Measurements from ENCODE around the gene PEX26.

DNA sequence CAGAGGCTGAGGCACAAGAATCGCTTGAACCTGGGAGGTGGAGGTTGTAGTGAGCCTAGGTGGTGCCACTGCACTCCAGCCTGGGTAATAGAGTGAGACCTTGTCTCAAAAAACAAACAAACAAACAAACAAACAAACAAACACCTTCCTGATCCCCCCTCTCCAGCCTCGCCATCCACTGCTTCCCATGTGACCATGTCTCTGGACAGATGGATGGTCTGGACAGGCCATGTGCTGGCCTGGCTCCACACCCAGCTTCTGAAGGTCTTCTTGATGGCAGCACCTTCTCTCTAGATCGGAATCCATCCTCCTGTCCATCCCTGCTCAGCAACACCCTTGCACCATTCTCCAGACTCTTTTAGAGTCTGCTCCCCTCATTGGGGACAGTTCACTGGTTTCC is 10.7 kb upstream of the PEX26 start:
- no peak for TF ChIP-seq CREB1 (CRISPR knock-in tag; IDR thresholded peaks at IDR 0.05; ENCODE audit: low read depth)
- TF ChIP-seq, protein P1, sequence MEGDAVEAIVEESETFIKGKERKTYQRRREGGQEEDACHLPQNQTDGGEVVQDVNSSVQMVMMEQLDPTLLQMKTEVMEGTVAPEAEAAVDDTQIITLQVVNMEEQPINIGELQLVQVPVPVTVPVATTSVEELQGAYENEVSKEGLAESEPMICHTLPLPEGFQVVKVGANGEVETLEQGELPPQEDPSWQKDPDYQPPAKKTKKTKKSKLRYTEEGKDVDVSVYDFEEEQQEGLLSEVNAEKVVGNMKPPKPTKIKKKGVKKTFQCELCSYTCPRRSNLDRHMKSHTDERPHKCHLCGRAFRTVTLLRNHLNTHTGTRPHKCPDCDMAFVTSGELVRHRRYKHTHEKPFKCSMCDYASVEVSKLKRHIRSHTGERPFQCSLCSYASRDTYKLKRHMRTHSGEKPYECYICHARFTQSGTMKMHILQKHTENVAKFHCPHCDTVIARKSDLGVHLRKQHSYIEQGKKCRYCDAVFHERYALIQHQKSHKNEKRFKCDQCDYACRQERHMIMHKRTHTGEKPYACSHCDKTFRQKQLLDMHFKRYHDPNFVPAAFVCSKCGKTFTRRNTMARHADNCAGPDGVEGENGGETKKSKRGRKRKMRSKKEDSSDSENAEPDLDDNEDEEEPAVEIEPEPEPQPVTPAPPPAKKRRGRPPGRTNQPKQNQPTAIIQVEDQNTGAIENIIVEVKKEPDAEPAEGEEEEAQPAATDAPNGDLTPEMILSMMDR (conservative IDR thresholded peaks at IDR 0.05; ENCODE audit: low read depth in 2 of 2) = no peak
- TF ChIP-seq EZH2 (IDR thresholded peaks at IDR 0.05; ENCODE audit: low read depth, unreplicated experiment) = no peak
- TF ChIP-seq POLR2AphosphoS5 (IDR thresholded peaks at IDR 0.05; ENCODE audit: low read depth) = no peak
- TF ChIP-seq, protein P2, sequence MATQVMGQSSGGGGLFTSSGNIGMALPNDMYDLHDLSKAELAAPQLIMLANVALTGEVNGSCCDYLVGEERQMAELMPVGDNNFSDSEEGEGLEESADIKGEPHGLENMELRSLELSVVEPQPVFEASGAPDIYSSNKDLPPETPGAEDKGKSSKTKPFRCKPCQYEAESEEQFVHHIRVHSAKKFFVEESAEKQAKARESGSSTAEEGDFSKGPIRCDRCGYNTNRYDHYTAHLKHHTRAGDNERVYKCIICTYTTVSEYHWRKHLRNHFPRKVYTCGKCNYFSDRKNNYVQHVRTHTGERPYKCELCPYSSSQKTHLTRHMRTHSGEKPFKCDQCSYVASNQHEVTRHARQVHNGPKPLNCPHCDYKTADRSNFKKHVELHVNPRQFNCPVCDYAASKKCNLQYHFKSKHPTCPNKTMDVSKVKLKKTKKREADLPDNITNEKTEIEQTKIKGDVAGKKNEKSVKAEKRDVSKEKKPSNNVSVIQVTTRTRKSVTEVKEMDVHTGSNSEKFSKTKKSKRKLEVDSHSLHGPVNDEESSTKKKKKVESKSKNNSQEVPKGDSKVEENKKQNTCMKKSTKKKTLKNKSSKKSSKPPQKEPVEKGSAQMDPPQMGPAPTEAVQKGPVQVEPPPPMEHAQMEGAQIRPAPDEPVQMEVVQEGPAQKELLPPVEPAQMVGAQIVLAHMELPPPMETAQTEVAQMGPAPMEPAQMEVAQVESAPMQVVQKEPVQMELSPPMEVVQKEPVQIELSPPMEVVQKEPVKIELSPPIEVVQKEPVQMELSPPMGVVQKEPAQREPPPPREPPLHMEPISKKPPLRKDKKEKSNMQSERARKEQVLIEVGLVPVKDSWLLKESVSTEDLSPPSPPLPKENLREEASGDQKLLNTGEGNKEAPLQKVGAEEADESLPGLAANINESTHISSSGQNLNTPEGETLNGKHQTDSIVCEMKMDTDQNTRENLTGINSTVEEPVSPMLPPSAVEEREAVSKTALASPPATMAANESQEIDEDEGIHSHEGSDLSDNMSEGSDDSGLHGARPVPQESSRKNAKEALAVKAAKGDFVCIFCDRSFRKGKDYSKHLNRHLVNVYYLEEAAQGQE (IDR thresholded peaks at IDR 0.05; ENCODE audit: unreplicated experiment) = no peak
- no peak for TF ChIP-seq EZH2phosphoT487 (IDR thresholded peaks at IDR 0.05; ENCODE audit: unreplicated experiment)
- no peak for TF ChIP-seq NANOG (IDR thresholded peaks at IDR 0.05; ENCODE audit: borderline replicate concordance)
- no peak for TF ChIP-seq ZNF331 (CRISPR knock-in tag; IDR thresholded peaks at IDR 0.05; ENCODE audit: low read depth)
- TF ChIP-seq STAT1 (IDR thresholded peaks at IDR 0.05; ENCODE audit: unreplicated experiment) = no peak
- TF ChIP-seq, protein P3, sequence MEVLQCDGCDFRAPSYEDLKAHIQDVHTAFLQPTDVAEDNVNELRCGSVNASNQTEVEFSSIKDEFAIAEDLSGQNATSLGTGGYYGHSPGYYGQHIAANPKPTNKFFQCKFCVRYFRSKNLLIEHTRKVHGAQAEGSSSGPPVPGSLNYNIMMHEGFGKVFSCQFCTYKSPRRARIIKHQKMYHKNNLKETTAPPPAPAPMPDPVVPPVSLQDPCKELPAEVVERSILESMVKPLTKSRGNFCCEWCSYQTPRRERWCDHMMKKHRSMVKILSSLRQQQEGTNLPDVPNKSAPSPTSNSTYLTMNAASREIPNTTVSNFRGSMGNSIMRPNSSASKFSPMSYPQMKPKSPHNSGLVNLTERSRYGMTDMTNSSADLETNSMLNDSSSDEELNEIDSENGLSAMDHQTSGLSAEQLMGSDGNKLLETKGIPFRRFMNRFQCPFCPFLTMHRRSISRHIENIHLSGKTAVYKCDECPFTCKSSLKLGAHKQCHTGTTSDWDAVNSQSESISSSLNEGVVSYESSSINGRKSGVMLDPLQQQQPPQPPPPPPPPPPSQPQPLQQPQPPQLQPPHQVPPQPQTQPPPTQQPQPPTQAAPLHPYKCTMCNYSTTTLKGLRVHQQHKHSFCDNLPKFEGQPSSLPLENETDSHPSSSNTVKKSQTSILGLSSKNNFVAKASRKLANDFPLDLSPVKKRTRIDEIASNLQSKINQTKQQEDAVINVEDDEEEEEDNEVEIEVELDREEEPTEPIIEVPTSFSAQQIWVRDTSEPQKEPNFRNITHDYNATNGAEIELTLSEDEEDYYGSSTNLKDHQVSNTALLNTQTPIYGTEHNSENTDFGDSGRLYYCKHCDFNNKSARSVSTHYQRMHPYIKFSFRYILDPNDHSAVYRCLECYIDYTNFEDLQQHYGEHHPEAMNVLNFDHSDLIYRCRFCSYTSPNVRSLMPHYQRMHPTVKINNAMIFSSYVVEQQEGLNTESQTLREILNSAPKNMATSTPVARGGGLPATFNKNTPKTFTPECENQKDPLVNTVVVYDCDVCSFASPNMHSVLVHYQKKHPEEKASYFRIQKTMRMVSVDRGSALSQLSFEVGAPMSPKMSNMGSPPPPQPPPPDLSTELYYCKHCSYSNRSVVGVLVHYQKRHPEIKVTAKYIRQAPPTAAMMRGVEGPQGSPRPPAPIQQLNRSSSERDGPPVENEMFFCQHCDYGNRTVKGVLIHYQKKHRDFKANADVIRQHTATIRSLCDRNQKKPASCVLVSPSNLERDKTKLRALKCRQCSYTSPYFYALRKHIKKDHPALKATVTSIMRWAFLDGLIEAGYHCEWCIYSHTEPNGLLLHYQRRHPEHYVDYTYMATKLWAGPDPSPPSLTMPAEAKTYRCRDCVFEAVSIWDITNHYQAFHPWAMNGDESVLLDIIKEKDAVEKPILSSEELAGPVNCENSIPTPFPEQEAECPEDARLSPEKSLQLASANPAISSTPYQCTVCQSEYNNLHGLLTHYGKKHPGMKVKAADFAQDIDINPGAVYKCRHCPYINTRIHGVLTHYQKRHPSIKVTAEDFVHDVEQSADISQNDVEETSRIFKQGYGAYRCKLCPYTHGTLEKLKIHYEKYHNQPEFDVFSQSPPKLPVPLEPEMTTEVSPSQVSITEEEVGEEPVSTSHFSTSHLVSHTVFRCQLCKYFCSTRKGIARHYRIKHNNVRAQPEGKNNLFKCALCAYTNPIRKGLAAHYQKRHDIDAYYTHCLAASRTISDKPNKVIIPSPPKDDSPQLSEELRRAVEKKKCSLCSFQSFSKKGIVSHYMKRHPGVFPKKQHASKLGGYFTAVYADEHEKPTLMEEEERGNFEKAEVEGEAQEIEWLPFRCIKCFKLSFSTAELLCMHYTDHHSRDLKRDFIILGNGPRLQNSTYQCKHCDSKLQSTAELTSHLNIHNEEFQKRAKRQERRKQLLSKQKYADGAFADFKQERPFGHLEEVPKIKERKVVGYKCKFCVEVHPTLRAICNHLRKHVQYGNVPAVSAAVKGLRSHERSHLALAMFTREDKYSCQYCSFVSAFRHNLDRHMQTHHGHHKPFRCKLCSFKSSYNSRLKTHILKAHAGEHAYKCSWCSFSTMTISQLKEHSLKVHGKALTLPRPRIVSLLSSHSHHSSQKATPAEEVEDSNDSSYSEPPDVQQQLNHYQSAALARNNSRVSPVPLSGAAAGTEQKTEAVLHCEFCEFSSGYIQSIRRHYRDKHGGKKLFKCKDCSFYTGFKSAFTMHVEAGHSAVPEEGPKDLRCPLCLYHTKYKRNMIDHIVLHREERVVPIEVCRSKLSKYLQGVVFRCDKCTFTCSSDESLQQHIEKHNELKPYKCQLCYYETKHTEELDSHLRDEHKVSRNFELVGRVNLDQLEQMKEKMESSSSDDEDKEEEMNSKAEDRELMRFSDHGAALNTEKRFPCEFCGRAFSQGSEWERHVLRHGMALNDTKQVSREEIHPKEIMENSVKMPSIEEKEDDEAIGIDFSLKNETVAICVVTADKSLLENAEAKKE (CRISPR knock-in tag; IDR thresholded peaks at IDR 0.05) = no peak
- TF ChIP-seq JUNB (IDR thresholded peaks at IDR 0.05; ENCODE audit: unreplicated experiment) = no peak
- TF ChIP-seq, protein P4, sequence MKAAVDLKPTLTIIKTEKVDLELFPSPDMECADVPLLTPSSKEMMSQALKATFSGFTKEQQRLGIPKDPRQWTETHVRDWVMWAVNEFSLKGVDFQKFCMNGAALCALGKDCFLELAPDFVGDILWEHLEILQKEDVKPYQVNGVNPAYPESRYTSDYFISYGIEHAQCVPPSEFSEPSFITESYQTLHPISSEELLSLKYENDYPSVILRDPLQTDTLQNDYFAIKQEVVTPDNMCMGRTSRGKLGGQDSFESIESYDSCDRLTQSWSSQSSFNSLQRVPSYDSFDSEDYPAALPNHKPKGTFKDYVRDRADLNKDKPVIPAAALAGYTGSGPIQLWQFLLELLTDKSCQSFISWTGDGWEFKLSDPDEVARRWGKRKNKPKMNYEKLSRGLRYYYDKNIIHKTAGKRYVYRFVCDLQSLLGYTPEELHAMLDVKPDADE (IDR thresholded peaks at IDR 0.05) = no peak

Measured in GM23338 (cell line).